ENCODE measurements around the gene RAB7B.

DNA sequence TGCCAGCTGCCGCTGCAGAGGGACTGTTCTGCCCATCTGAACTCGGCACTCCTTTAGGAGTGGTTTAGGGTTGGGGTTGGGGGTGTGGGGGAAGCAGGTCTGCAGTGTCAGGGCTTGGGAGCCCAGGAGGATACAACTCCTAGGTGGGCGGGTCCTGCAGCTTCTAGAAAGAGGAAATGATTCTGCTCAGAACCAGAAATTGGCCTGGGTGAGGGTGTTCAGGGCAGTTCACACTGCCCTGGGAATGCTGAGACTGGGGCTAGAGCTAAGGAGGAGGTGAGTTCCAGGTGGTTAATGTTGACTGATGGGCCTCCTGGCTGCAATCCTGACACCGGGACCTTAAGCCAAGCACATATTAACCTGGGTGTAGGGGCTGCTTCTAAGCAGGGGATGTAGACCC is 55.2 kb downstream of the RAB7B start:
- no peak for TF ChIP-seq CTCF (IDR thresholded peaks at IDR 0.05)
- no peak for TF ChIP-seq ZNF121 (CRISPR knock-in tag; IDR thresholded peaks at IDR 0.05)
- no peak for TF ChIP-seq TEAD4 (CRISPR knock-in tag; IDR thresholded peaks at IDR 0.05)
- TF ChIP-seq FOXK1 (CRISPR knock-in tag; IDR thresholded peaks at IDR 0.05), result no peak
- TF ChIP-seq E2F5 (CRISPR knock-in tag; IDR thresholded peaks at IDR 0.05), result no peak
- no peak for TF ChIP-seq FOXP1 (CRISPR knock-in tag; IDR thresholded peaks at IDR 0.05; ENCODE audit: borderline replicate concordance)
- no peak for TF ChIP-seq MLX (CRISPR knock-in tag; IDR thresholded peaks at IDR 0.05)
- no peak for TF ChIP-seq NR1H2 (CRISPR knock-in tag; IDR thresholded peaks at IDR 0.05)
- TF ChIP-seq KAT7 (CRISPR knock-in tag; IDR thresholded peaks at IDR 0.05; ENCODE audit: borderline replicate concordance), result no peak
- no peak for TF ChIP-seq SMAD4 (CRISPR knock-in tag; IDR thresholded peaks at IDR 0.05)

All from WTC11 (cell line).